Stimulated activated CD8-positive, alpha-beta memory T cell treated with anti-CD3 and anti-CD28 coated beads, Interleukin-15, amount 100 ng/mL, for 1 hour (primary cell): ENCODE measurements around the gene CCL2.

ENCODE experiments used
- DNase-seq: peaks from one replicate; pipeline ENCODE4 v3.0.0-alpha.2; 2020; ENCODE audit warnings: low read depth

CCL2 gene

GRCh38 chr17:34265711-34266110 is 10.6 kb downstream of the CCL2 start:
- DNase-seq, result no peak

- no peak for DNase-seq
These were observed 14.9 kb downstream of the CCL2 start, which contains the start of gene CCL7 for GRCh38 chr17:34269969-34270368. TSS of gene CCL7 (plus strand) at chr17:34270221. CDS start at chr17:34270291, 70 bp downstream.

GRCh38 chr17:34275881-34276280 is 20.8 kb downstream of the CCL2 start:
- no peak for DNase-seq

- DNase-seq, result no peak
These were observed 21.7 kb downstream of the CCL2 start for GRCh38 chr17:34276826-34277225.

GRCh38 chr17:34283571-34283970 is 28.5 kb downstream of the CCL2 start:
- no peak for DNase-seq

GRCh38 chr17:34285286-34285792 is 30.3 kb downstream of the CCL2 start, which contains the start of gene CCL11:
TSS of gene CCL11 (plus strand) at chr17:34285742. CDS start at chr17:34285809, 67 bp downstream.
- no peak for DNase-seq

GRCh38 chr17:34287875-34288274 is 32.8 kb downstream of the CCL2 start:
- DNase-seq, result no peak

- no peak for DNase-seq
These were observed 35.5 kb downstream of the CCL2 start for GRCh38 chr17:34290586-34290985.

- DNase-seq, result no peak
These were observed 36.8 kb downstream of the CCL2 start for GRCh38 chr17:34291721-34292348.

GRCh38 chr17:34299027-34299426 is 43.9 kb downstream of the CCL2 start:
- no peak for DNase-seq

GRCh38 chr17:34299956-34300577 is 45.0 kb downstream of the CCL2 start:
- DNase-seq, result no peak

- DNase-seq, result no peak
These were observed 45.7 kb downstream of the CCL2 start for GRCh38 chr17:34300652-34301370.

GRCh38 chr17:34301986-34302385 is 46.9 kb downstream of the CCL2 start:
- no peak for DNase-seq

- no peak for DNase-seq
These were observed 47.6 kb downstream of the CCL2 start for GRCh38 chr17:34302636-34303035.

GRCh38 chr17:34303606-34304005 is 48.5 kb downstream of the CCL2 start:
- no peak for DNase-seq

GRCh38 chr17:34305061-34305460 is 50.0 kb downstream of the CCL2 start:
- DNase-seq, result no peak

- DNase-seq, result no peak
These were observed 50.5 kb downstream of the CCL2 start for GRCh38 chr17:34305606-34306005.

GRCh38 chr17:34306466-34306865 is 51.4 kb downstream of the CCL2 start:
- DNase-seq, result no peak
